Measurements from ENCODE around the gene GRAMD4. TPM values are rescaled to one million over a fixed set of nuclear protein-coding genes. Genes with fewer than 3 reads are reported as not detected.

GRAMD4 gene
- total and polyA plus RNA-seq, 2 experiments from 2014 or later: 21.8 to 31.0 TPM

- WGBS (ENCODE audit: low lambda C conversion rate, missing lambda C conversion rate): 91% methylated on average over 18 of the region's 18 CpGs
- no peaks in the 10 kb centered on the region for H3K36me3 ChIP-seq (replicated peaks; ENCODE audit: insufficient read depth, low read depth)
- H3K27ac ChIP-seq: no peak overlapping the region
- H3K9me3 ChIP-seq (ENCODE audit: low read depth): no peaks in the 10 kb centered on the region
- no peaks in the 10 kb centered on the region for H3K9me2 ChIP-seq (replicated peaks; ENCODE audit: insufficient read depth)
- no peak overlapping the region for H3K4me2 ChIP-seq
- no peaks in the 10 kb centered on the region for H4K20me1 ChIP-seq (ENCODE audit: insufficient read depth, poor library complexity, severe bottlenecking)
- DNase-seq (ENCODE audit: low spot score): no peak
- peaks cover 25% of the 10 kb centered on the region for H3K4me1 ChIP-seq (ENCODE audit: insufficient read depth)
- no peak overlapping the region for H3K4me3 ChIP-seq
- peaks cover 15% of the 10 kb centered on the region for H3K79me2 ChIP-seq
- H3K27me3 ChIP-seq: no peaks in the 10 kb centered on the region
- TF ChIP-seq EZH2 (IDR thresholded peaks at IDR 0.05; ENCODE audit: borderline replicate concordance) (no peak), EZH2phosphoT487 (IDR thresholded peaks at IDR 0.05; ENCODE audit: low read depth, severe bottlenecking, unreplicated experiment) (no peak), CTCF (IDR thresholded peaks at IDR 0.05; ENCODE audit: poor library complexity) (no peak)
- no peak overlapping the region for H2AFZ ChIP-seq
These were observed 46.3 kb upstream of the GRAMD4 start for GRCh38 chr22:46573781-46574437.

- no peak overlapping the region for H2AFZ ChIP-seq
- no peaks in the 10 kb centered on the region for H3K9me3 ChIP-seq (ENCODE audit: low read depth)
- no peaks in the 10 kb centered on the region for H3K36me3 ChIP-seq (replicated peaks; ENCODE audit: insufficient read depth, low read depth)
- no peak for DNase-seq (ENCODE audit: low spot score)
- peaks cover 17% of the 10 kb centered on the region for H3K79me2 ChIP-seq
- no peaks in the 10 kb centered on the region for H3K9me2 ChIP-seq (replicated peaks; ENCODE audit: insufficient read depth)
- H3K4me1 ChIP-seq (ENCODE audit: insufficient read depth): peaks cover 31% of the 10 kb centered on the region
- H3K27ac ChIP-seq: peak overlapping the region; percentile 94
- no peak overlapping the region for H3K4me3 ChIP-seq
- peaks cover 2% of the 10 kb centered on the region for H4K20me1 ChIP-seq (ENCODE audit: insufficient read depth, poor library complexity, severe bottlenecking)
- TF ChIP-seq EZH2phosphoT487 (IDR thresholded peaks at IDR 0.05; ENCODE audit: low read depth, severe bottlenecking, unreplicated experiment) (no peak), CTCF (IDR thresholded peaks at IDR 0.05; ENCODE audit: poor library complexity) (no peak), EZH2 (IDR thresholded peaks at IDR 0.05; ENCODE audit: borderline replicate concordance) (no peak)
- H3K27me3 ChIP-seq: no peaks in the 10 kb centered on the region
- no peak overlapping the region for H3K4me2 ChIP-seq
- 92% methylated on average over 15 of the region's 15 CpGs for WGBS (ENCODE audit: low lambda C conversion rate, missing lambda C conversion rate)
These were observed 45.7 kb upstream of the GRAMD4 start for GRCh38 chr22:46574438-46574992.

GRCh38 chr22:46574993-46575910 lies 44.9 kb upstream of the GRAMD4 start:
- Histone ChIP-seq H3K27ac (peak overlapping the region; percentile 94), H3K4me2 (peak overlapping the region; percentile 82), H3K27me3 (no peaks in the 10 kb centered on the region), H3K79me2 (peaks cover 24% of the 10 kb centered on the region), H3K36me3 (replicated peaks; ENCODE audit: insufficient read depth, low read depth) (no peaks in the 10 kb centered on the region), H3K9me2 (replicated peaks; ENCODE audit: insufficient read depth) (no peaks in the 10 kb centered on the region), H4K20me1 (ENCODE audit: insufficient read depth, poor library complexity, severe bottlenecking) (peaks cover 9% of the 10 kb centered on the region), H2AFZ (no peak overlapping the region), H3K9me3 (ENCODE audit: low read depth) (no peaks in the 10 kb centered on the region), H3K4me1 (ENCODE audit: insufficient read depth) (peaks cover 39% of the 10 kb centered on the region), H3K4me3 (no peak overlapping the region)
- 47% methylated on average over 19 of the region's 19 CpGs for WGBS (ENCODE audit: low lambda C conversion rate, missing lambda C conversion rate)
- TF ChIP-seq EZH2phosphoT487 (IDR thresholded peaks at IDR 0.05; ENCODE audit: low read depth, severe bottlenecking, unreplicated experiment) (no peak), CTCF (IDR thresholded peaks at IDR 0.05; ENCODE audit: poor library complexity) (no peak), EZH2 (IDR thresholded peaks at IDR 0.05; ENCODE audit: borderline replicate concordance) (no peak)
- peak; percentile 79 for DNase-seq (ENCODE audit: low spot score)
